ENCODE measurements around the gene FMN1.

The FMN1 gene

DNA sequence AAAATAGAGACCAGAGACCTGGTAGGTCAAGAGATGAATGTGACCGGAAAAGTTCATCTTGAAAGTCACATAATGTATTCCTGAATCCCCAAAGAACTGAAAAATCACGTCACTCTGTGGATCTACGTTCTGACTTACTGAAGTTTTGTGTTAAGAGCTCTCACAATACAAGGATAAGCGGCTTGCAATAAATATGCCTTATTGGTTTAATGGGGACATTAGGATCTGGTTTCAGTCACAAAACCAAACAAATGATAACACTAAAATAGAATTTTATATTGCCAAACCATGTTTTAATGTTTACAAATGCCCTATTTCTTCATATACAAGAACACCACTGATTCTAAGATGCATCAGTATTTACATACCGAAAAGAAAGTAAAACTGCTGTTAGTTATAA is 164.2 kb downstream of the FMN1 start:
- no peak for TF ChIP-seq CTCF (IDR thresholded peaks at IDR 0.05; ENCODE audit: low read depth, low read length, poor library complexity, severe bottlenecking)
- no peak for TF ChIP-seq EZH2phosphoT487 (IDR thresholded peaks at IDR 0.05; ENCODE audit: borderline replicate concordance, low read length)
- Histone ChIP-seq H3K79me2 (ENCODE audit: control insufficient read depth, low read length) (no peaks in the 10 kb centered on the region), H3K4me3 (ENCODE audit: low read length) (no peak overlapping the region), H3K9me2 (replicated peaks; ENCODE audit: control insufficient read depth, low read length) (no peaks in the 10 kb centered on the region), H3F3A (ENCODE audit: control insufficient read depth, insufficient read depth) (no peaks in the 10 kb centered on the region), H3K27ac (ENCODE audit: low read depth, low read length) (no peak overlapping the region), H3K4me2 (ENCODE audit: low read length) (no peak overlapping the region), H3K36me3 (ENCODE audit: control insufficient read depth, low read length) (no peaks in the 10 kb centered on the region), H3K4me1 (ENCODE audit: control insufficient read depth, low read length) (no peaks in the 10 kb centered on the region), H3K27me3 (ENCODE audit: control insufficient read depth, low read length) (no peaks in the 10 kb centered on the region), H4K20me1 (ENCODE audit: control insufficient read depth, insufficient read depth, low read depth, low read length) (no peaks in the 10 kb centered on the region), H3K9me3 (ENCODE audit: control insufficient read depth, insufficient read depth, low read length) (no peaks in the 10 kb centered on the region)

GRCh38 chr15:33029109-33029652 is 165.3 kb downstream of the FMN1 start:
- no peaks in the 10 kb centered on the region for H3K36me3 ChIP-seq (ENCODE audit: control insufficient read depth, low read length)
- no peak overlapping the region for H3K4me3 ChIP-seq (ENCODE audit: low read length)
- H3K9me2 ChIP-seq (replicated peaks; ENCODE audit: control insufficient read depth, low read length): no peaks in the 10 kb centered on the region
- no peaks in the 10 kb centered on the region for H3K9me3 ChIP-seq (ENCODE audit: control insufficient read depth, insufficient read depth, low read length)
- no peaks in the 10 kb centered on the region for H4K20me1 ChIP-seq (ENCODE audit: control insufficient read depth, insufficient read depth, low read depth, low read length)
- no peak overlapping the region for H3K27ac ChIP-seq (ENCODE audit: low read depth, low read length)
- no peaks in the 10 kb centered on the region for H3F3A ChIP-seq (ENCODE audit: control insufficient read depth, insufficient read depth)
- no peaks in the 10 kb centered on the region for H3K27me3 ChIP-seq (ENCODE audit: control insufficient read depth, low read length)
- no peak overlapping the region for H3K4me2 ChIP-seq (ENCODE audit: low read length)
- TF ChIP-seq EZH2phosphoT487 (IDR thresholded peaks at IDR 0.05; ENCODE audit: borderline replicate concordance, low read length) (no peak), CTCF (IDR thresholded peaks at IDR 0.05; ENCODE audit: low read depth, low read length, poor library complexity, severe bottlenecking) (no peak)
- H3K4me1 ChIP-seq (ENCODE audit: control insufficient read depth, low read length): no peaks in the 10 kb centered on the region
- H3K79me2 ChIP-seq (ENCODE audit: control insufficient read depth, low read length): no peaks in the 10 kb centered on the region

DNA sequence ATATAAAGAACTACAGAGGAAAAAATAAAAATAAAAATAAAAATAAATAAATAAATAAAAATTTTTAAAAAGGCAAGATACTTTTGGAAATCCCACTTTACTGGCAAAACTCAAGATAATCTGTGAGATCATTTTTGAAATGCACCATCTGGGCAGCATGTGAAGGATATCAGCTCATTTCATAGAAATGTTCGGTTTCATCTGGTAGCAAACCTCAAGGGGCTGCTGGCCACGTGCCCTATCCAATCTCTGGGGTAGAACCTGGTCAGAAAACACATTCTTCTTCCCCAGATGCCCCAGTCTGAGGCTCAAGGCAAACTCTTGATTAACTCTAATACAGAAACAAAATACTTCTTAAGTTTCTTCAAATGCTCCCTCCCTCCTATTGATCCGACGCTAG is 166.0 kb downstream of the FMN1 start:
- TF ChIP-seq EZH2phosphoT487 (IDR thresholded peaks at IDR 0.05; ENCODE audit: borderline replicate concordance, low read length) (no peak), CTCF (IDR thresholded peaks at IDR 0.05; ENCODE audit: low read depth, low read length, poor library complexity, severe bottlenecking) (no peak)
- Histone ChIP-seq H3K36me3 (ENCODE audit: control insufficient read depth, low read length) (no peaks in the 10 kb centered on the region), H3F3A (ENCODE audit: control insufficient read depth, insufficient read depth) (no peaks in the 10 kb centered on the region), H3K4me1 (ENCODE audit: control insufficient read depth, low read length) (no peaks in the 10 kb centered on the region), H3K9me2 (replicated peaks; ENCODE audit: control insufficient read depth, low read length) (no peaks in the 10 kb centered on the region), H3K9me3 (ENCODE audit: control insufficient read depth, insufficient read depth, low read length) (no peaks in the 10 kb centered on the region), H3K4me3 (ENCODE audit: low read length) (no peak overlapping the region), H3K27me3 (ENCODE audit: control insufficient read depth, low read length) (no peaks in the 10 kb centered on the region), H3K79me2 (ENCODE audit: control insufficient read depth, low read length) (no peaks in the 10 kb centered on the region), H3K27ac (ENCODE audit: low read depth, low read length) (no peak overlapping the region), H4K20me1 (ENCODE audit: control insufficient read depth, insufficient read depth, low read depth, low read length) (no peaks in the 10 kb centered on the region), H3K4me2 (ENCODE audit: low read length) (no peak overlapping the region)

All from DOHH2 (cell line).